ENCODE results near the gene PSME3. TPM values are rescaled to one million over a fixed set of nuclear protein-coding genes. Genes with fewer than 3 reads are reported as not detected.

The PSME3 gene
- total and polyA plus RNA-seq, 2 experiments from 2014 or later, result 93.5 to 178 TPM

DNA sequence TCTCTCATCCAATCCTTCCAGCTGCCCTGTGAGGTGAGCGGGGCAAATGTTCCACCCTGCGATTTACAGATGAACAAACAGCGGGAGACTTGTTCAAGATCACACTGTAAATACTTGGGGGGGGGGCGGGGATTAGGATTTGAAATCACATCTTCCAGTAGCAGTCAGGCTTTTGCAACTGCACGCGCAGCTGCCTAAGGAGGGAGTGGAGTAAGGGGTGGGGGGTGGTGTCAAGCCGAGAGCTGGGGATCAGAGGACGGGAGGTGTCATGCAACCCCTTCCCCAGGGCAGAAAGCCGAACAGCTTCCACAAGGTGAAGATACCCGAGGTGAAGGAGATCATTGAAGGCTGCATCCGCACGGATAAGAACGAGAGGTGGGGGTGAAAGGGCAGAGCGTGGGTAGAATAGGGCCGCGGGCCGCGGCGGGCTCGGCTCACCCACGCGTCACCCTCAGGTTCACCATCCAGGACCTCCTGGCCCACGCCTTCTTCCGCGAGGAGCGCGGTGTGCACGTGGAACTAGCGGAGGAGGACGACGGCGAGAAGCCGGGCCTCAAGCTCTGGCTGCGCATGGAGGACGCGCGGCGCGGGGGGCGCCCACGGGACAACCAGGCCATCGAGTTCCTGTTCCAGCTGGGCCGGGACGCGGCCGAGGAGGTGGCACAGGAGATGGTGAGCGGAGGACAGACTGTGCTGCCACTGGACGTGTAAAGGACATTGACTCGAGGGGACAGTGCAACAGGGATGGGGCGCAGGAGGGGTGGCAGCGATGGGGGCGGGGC lies 48.2 kb upstream of the PSME3 start:
- Mint-ChIP-seq H3K36me3 (ENCODE audit: low read depth) (no peaks in the 10 kb centered on the region; the same call in 2 of the 3 replicates), H3K4me3 (no peak overlapping the region), H3K27ac (no peak overlapping the region), H3K27me3 (ENCODE audit: insufficient read depth, low read depth, poor library complexity) (peaks cover 38% of the 10 kb centered on the region), H3K4me1 (peaks cover 16% of the 10 kb centered on the region), H3K9me3 (no peaks in the 10 kb centered on the region; the same call in 2 of the 3 replicates)
- Histone ChIP-seq H4K20me1 (replicated peaks; ENCODE audit: insufficient read depth) (no peaks in the 10 kb centered on the region), H3F3A (replicated peaks; ENCODE audit: low read depth) (peaks cover 2% of the 10 kb centered on the region; the same call in 1 of the 2 replicates), H3K4me2 (no peak overlapping the region), H3K27ac (ENCODE audit: low read depth) (no peak overlapping the region), H3K9me2 (ENCODE audit: insufficient read depth) (no peaks in the 10 kb centered on the region), H3K79me2 (replicated peaks; ENCODE audit: insufficient read depth) (no peaks in the 10 kb centered on the region), H3K27me3 (ENCODE audit: insufficient read depth) (peaks cover 34% of the 10 kb centered on the region), H2AFZ (no peak overlapping the region), H3K4me3 (no peak overlapping the region), H3K36me3 (ENCODE audit: insufficient read depth) (no peaks in the 10 kb centered on the region), H3K4me1 (ENCODE audit: insufficient read depth) (peaks cover 21% of the 10 kb centered on the region; the same call in 1 of the 2 replicates)
- no peak for ATAC-seq
- no peak for DNase-seq (ENCODE audit: low spot score)
- TF ChIP-seq CTCF (conservative IDR thresholded peaks at IDR 0.05; ENCODE audit: low read depth in 2 of 2), result no peak
- TF ChIP-seq, protein P1, sequence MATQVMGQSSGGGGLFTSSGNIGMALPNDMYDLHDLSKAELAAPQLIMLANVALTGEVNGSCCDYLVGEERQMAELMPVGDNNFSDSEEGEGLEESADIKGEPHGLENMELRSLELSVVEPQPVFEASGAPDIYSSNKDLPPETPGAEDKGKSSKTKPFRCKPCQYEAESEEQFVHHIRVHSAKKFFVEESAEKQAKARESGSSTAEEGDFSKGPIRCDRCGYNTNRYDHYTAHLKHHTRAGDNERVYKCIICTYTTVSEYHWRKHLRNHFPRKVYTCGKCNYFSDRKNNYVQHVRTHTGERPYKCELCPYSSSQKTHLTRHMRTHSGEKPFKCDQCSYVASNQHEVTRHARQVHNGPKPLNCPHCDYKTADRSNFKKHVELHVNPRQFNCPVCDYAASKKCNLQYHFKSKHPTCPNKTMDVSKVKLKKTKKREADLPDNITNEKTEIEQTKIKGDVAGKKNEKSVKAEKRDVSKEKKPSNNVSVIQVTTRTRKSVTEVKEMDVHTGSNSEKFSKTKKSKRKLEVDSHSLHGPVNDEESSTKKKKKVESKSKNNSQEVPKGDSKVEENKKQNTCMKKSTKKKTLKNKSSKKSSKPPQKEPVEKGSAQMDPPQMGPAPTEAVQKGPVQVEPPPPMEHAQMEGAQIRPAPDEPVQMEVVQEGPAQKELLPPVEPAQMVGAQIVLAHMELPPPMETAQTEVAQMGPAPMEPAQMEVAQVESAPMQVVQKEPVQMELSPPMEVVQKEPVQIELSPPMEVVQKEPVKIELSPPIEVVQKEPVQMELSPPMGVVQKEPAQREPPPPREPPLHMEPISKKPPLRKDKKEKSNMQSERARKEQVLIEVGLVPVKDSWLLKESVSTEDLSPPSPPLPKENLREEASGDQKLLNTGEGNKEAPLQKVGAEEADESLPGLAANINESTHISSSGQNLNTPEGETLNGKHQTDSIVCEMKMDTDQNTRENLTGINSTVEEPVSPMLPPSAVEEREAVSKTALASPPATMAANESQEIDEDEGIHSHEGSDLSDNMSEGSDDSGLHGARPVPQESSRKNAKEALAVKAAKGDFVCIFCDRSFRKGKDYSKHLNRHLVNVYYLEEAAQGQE (IDR thresholded peaks at IDR 0.05; ENCODE audit: unreplicated experiment), result no peak
- TF ChIP-seq POLR2AphosphoS5 (IDR thresholded peaks at IDR 0.05; ENCODE audit: low read depth), result no peak
- TF ChIP-seq STAT1 (IDR thresholded peaks at IDR 0.05; ENCODE audit: unreplicated experiment), result no peak
- no peak for TF ChIP-seq ZNF331 (CRISPR knock-in tag; IDR thresholded peaks at IDR 0.05; ENCODE audit: low read depth)
- no peak for TF ChIP-seq EZH2phosphoT487 (IDR thresholded peaks at IDR 0.05; ENCODE audit: unreplicated experiment)
- no peak for TF ChIP-seq EZH2 (IDR thresholded peaks at IDR 0.05; ENCODE audit: low read depth, unreplicated experiment)
- TF ChIP-seq JUNB (IDR thresholded peaks at IDR 0.05; ENCODE audit: unreplicated experiment), result no peak
- TF ChIP-seq, protein P2, sequence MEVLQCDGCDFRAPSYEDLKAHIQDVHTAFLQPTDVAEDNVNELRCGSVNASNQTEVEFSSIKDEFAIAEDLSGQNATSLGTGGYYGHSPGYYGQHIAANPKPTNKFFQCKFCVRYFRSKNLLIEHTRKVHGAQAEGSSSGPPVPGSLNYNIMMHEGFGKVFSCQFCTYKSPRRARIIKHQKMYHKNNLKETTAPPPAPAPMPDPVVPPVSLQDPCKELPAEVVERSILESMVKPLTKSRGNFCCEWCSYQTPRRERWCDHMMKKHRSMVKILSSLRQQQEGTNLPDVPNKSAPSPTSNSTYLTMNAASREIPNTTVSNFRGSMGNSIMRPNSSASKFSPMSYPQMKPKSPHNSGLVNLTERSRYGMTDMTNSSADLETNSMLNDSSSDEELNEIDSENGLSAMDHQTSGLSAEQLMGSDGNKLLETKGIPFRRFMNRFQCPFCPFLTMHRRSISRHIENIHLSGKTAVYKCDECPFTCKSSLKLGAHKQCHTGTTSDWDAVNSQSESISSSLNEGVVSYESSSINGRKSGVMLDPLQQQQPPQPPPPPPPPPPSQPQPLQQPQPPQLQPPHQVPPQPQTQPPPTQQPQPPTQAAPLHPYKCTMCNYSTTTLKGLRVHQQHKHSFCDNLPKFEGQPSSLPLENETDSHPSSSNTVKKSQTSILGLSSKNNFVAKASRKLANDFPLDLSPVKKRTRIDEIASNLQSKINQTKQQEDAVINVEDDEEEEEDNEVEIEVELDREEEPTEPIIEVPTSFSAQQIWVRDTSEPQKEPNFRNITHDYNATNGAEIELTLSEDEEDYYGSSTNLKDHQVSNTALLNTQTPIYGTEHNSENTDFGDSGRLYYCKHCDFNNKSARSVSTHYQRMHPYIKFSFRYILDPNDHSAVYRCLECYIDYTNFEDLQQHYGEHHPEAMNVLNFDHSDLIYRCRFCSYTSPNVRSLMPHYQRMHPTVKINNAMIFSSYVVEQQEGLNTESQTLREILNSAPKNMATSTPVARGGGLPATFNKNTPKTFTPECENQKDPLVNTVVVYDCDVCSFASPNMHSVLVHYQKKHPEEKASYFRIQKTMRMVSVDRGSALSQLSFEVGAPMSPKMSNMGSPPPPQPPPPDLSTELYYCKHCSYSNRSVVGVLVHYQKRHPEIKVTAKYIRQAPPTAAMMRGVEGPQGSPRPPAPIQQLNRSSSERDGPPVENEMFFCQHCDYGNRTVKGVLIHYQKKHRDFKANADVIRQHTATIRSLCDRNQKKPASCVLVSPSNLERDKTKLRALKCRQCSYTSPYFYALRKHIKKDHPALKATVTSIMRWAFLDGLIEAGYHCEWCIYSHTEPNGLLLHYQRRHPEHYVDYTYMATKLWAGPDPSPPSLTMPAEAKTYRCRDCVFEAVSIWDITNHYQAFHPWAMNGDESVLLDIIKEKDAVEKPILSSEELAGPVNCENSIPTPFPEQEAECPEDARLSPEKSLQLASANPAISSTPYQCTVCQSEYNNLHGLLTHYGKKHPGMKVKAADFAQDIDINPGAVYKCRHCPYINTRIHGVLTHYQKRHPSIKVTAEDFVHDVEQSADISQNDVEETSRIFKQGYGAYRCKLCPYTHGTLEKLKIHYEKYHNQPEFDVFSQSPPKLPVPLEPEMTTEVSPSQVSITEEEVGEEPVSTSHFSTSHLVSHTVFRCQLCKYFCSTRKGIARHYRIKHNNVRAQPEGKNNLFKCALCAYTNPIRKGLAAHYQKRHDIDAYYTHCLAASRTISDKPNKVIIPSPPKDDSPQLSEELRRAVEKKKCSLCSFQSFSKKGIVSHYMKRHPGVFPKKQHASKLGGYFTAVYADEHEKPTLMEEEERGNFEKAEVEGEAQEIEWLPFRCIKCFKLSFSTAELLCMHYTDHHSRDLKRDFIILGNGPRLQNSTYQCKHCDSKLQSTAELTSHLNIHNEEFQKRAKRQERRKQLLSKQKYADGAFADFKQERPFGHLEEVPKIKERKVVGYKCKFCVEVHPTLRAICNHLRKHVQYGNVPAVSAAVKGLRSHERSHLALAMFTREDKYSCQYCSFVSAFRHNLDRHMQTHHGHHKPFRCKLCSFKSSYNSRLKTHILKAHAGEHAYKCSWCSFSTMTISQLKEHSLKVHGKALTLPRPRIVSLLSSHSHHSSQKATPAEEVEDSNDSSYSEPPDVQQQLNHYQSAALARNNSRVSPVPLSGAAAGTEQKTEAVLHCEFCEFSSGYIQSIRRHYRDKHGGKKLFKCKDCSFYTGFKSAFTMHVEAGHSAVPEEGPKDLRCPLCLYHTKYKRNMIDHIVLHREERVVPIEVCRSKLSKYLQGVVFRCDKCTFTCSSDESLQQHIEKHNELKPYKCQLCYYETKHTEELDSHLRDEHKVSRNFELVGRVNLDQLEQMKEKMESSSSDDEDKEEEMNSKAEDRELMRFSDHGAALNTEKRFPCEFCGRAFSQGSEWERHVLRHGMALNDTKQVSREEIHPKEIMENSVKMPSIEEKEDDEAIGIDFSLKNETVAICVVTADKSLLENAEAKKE (CRISPR knock-in tag; IDR thresholded peaks at IDR 0.05), result no peak
- TF ChIP-seq ZNF114 (CRISPR knock-in tag; IDR thresholded peaks at IDR 0.05), result no peak
- no peak for TF ChIP-seq NANOG (IDR thresholded peaks at IDR 0.05; ENCODE audit: borderline replicate concordance)
- TF ChIP-seq CREB1 (CRISPR knock-in tag; IDR thresholded peaks at IDR 0.05; ENCODE audit: low read depth), result no peak
- TF ChIP-seq, protein P3, sequence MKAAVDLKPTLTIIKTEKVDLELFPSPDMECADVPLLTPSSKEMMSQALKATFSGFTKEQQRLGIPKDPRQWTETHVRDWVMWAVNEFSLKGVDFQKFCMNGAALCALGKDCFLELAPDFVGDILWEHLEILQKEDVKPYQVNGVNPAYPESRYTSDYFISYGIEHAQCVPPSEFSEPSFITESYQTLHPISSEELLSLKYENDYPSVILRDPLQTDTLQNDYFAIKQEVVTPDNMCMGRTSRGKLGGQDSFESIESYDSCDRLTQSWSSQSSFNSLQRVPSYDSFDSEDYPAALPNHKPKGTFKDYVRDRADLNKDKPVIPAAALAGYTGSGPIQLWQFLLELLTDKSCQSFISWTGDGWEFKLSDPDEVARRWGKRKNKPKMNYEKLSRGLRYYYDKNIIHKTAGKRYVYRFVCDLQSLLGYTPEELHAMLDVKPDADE (IDR thresholded peaks at IDR 0.05), result no peak

Data from GM23338 (cell line).